CD4-positive, alpha-beta T cell (primary cell): Measurements from ENCODE around the gene SSBP2. TPM values are rescaled to one million over a fixed set of nuclear protein-coding genes. Genes with fewer than 3 reads are reported as not detected.

Source experiments
- ATAC-seq: fragments of 200-7000 bp; cut with Tn5 transposase; one replicate; pipeline ENCODE4 v1.10.0; 2022; ENCODE audit warnings: mild to moderate bottlenecking; ENCODE audit not compliant: poor library complexity
- CTCF ChIA-PET: fragments of 350-600 bp; sonication (Branson Sonifier 250); formaldehyde crosslinking; loops from one replicate; lab custom pipeline; 2021; ENCODE audit warnings: antibody characterized with exemption, inconsistent platforms; lab: Charles Lee
- POLR2A ChIA-PET: fragments of 350-600 bp; sonication (Branson Sonifier 250); formaldehyde crosslinking; loops from one replicate; lab custom pipeline; 2021; ENCODE audit warnings: antibody characterized with exemption, inconsistent platforms; lab: Charles Lee
- DNase-seq, 14 experiments: peaks; one replicate each; pipeline ENCODE4 v3.0.0-alpha.2; 2013 to 2020; ENCODE audit warnings: mixed read lengths in 2 of 14
- H3K27ac ChIP-seq, 2 donors: one replicate each; pipeline versions ENCODE4 v1.5.1 to v1.7.0; 2013; ENCODE audit warnings: low read length in 2 of 2, low read depth in 1 of 2, mild to moderate bottlenecking in 1 of 2
- H3K27me3 ChIP-seq, 2 experiments: 1 replicate in 1 of 2; 2 replicates in 1 of 2; pipeline versions ENCODE4 v1.6.1 to v1.7.0; 2013; ENCODE audit warnings: low read length in 2 of 2, control low read depth in 1 of 2, mild to moderate bottlenecking in 1 of 2, moderate library complexity in 1 of 2; ENCODE audit not compliant: insufficient read depth in 2 of 2, control insufficient read depth in 1 of 2
- H3K36me3 ChIP-seq: one replicate; pipeline ENCODE4 v1.6.1; 2013; ENCODE audit warnings: low read length, control low read depth; ENCODE audit not compliant: insufficient read depth
- H3K4me1 ChIP-seq: one replicate; pipeline ENCODE4 v1.6.1; 2013; ENCODE audit warnings: low read length, control low read depth; ENCODE audit not compliant: insufficient read depth
- H3K4me3 ChIP-seq: one replicate; pipeline ENCODE4 v1.5.1; 2013; ENCODE audit warnings: mild to moderate bottlenecking, low read length, moderate library complexity
- H3K9me3 ChIP-seq, 2 experiments: 1 replicate in 1 of 2; 2 replicates in 1 of 2; pipeline versions ENCODE4 v1.6.1 to v1.7.0; 2013; ENCODE audit warnings: low read length in 2 of 2, mild to moderate bottlenecking in 2 of 2, control low read depth in 1 of 2, moderate library complexity in 1 of 2; ENCODE audit not compliant: control insufficient read depth in 1 of 2, insufficient read depth in 1 of 2
- H3K27ac Mint-ChIP-seq: one replicate; pipeline ENCODE4 v1.8.0; 2020; ENCODE audit warnings: mixed read lengths
- H3K27me3 Mint-ChIP-seq: one replicate; pipeline ENCODE4 v1.8.0; 2021; ENCODE audit warnings: mixed read lengths
- H3K36me3 Mint-ChIP-seq: one replicate; pipeline ENCODE4 v1.8.0; 2021; ENCODE audit warnings: low read depth, mixed read lengths
- H3K4me1 Mint-ChIP-seq: one replicate; pipeline ENCODE4 v1.8.0; 2021; ENCODE audit warnings: low read depth, mixed read lengths
- H3K4me3 Mint-ChIP-seq: one replicate; pipeline ENCODE4 v1.8.0; 2020; ENCODE audit warnings: mild to moderate bottlenecking, mixed read lengths
- H3K9me3 Mint-ChIP-seq: one replicate; pipeline ENCODE4 v1.8.0; 2020; ENCODE audit warnings: mixed read lengths
- CTCF ChIP-seq: fragments of 200-600 bp; IDR thresholded peaks from one replicate; pipeline ENCODE4 v1.8.0; 2022; ENCODE audit warnings: antibody characterized with exemption, mild to moderate bottlenecking
- intact Hi-C, 2 experiments: fragments of 100-400 bp; cut with DNase I in 1 of 2; cut with micrococcal nuclease in 1 of 2; formaldehyde crosslinking; loops; one replicate each; pipeline versions ENCODE4 v1.15.1 to v1.9.0; 2023 to 2025; cut with DNase I, micrococcal nuclease
- total RNA-seq, 174 experiments: library from RNA in 2 of 174; stranded (reverse) in 2 of 174; gene quantifications; one replicate each; pipeline ENCODE4 v1.2.3 and lab custom pipeline; 2021 to 2026

SSBP2 gene
- total RNA-seq, 2 experiments from 2014 or later: 33.5 to 36.3 TPM

- H3K4me3 ChIP-seq: no peak overlapping the region
- H3K27ac Mint-ChIP-seq: no peak overlapping the region
- CTCF ChIA-PET: interaction anchor here (1.2 kb wide), 1 partner anchor 13 kb away, joined by 3 read pairs; no protein-coding TSS in a partner anchor
Measured at GRCh38 chr5:81790336-81790735, 39.4 kb upstream of the SSBP2 start.

GRCh38 chr5:81789033-81789432, 38.1 kb upstream of the SSBP2 start:
- H3K36me3 ChIP-seq: no peaks in the 10 kb centered on the region
- no peaks in the 10 kb centered on the region for H3K9me3 Mint-ChIP-seq
- TF ChIP-seq CTCF: no peak
- no peaks in the 10 kb centered on the region for H3K27me3 Mint-ChIP-seq
- no peak for ATAC-seq
- no peak overlapping the region for H3K27ac Mint-ChIP-seq
- H3K4me3 Mint-ChIP-seq: no peak overlapping the region
- no peaks in the 10 kb centered on the region for H3K9me3 ChIP-seq
- no peaks in the 10 kb centered on the region for H3K36me3 Mint-ChIP-seq
- no peak overlapping the region for H3K27ac ChIP-seq
- ChIA-PET POLR2A (interaction anchor here (0.5 to 1.8 kb wide), 5 partner anchors 8 to 63 kb away, joined by 3 to 6 read pairs (median 4); partner anchors contain the start of gene SSBP2), CTCF (interaction anchor here (0.7 kb wide), 1 partner anchor 26 kb away, joined by 3 read pairs; no protein-coding TSS in a partner anchor)
- H3K4me3 ChIP-seq: no peak overlapping the region
- H3K4me1 ChIP-seq: no peaks in the 10 kb centered on the region
- intact Hi-C loops: loop anchor here in 1 of 2 experiments (5.0 kb wide), 1 partner anchor 37 kb away; the partner anchor contains the start of gene SSBP2
- H3K4me1 Mint-ChIP-seq: peaks cover 13% of the 10 kb centered on the region
- DNase-seq: no peak
- H3K27me3 ChIP-seq: no peaks in the 10 kb centered on the region

More at GRCh38 chr5:81790336-81790735, 39.4 kb upstream of the SSBP2 start:
- POLR2A ChIA-PET: no interaction called here
- no peaks in the 10 kb centered on the region for H3K36me3 ChIP-seq
- Mint-ChIP-seq H3K36me3 (no peaks in the 10 kb centered on the region), H3K27me3 (no peaks in the 10 kb centered on the region), H3K4me1 (peaks cover 13% of the 10 kb centered on the region), H3K4me3 (no peak overlapping the region), H3K9me3 (no peaks in the 10 kb centered on the region)
- no peaks in the 10 kb centered on the region for H3K4me1 ChIP-seq
- no peak overlapping the region for H3K27ac ChIP-seq
- intact Hi-C loops: no loop called here
- no peak for TF ChIP-seq CTCF
- H3K27me3 ChIP-seq: no peaks in the 10 kb centered on the region
- ATAC-seq: no peak
- no peaks in the 10 kb centered on the region for H3K9me3 ChIP-seq
- no peak for DNase-seq

- Histone ChIP-seq H3K4me1 (no peaks in the 10 kb centered on the region), H3K9me3 (no peaks in the 10 kb centered on the region), H3K27me3 (no peaks in the 10 kb centered on the region), H3K4me3 (no peak overlapping the region), H3K36me3 (no peaks in the 10 kb centered on the region), H3K27ac (no peak overlapping the region)
- no peak for TF ChIP-seq CTCF
- Mint-ChIP-seq H3K27me3 (no peaks in the 10 kb centered on the region), H3K27ac (no peak overlapping the region), H3K4me1 (peaks cover 13% of the 10 kb centered on the region), H3K4me3 (no peak overlapping the region), H3K9me3 (no peaks in the 10 kb centered on the region), H3K36me3 (no peaks in the 10 kb centered on the region)
- no peak for ATAC-seq
- intact Hi-C loops: loop anchor here in 1 of 2 experiments (5.0 kb wide), 1 partner anchor 36 kb away; the partner anchor contains the start of gene SSBP2
- ChIA-PET POLR2A (interaction anchor here (0.6 to 1.8 kb wide), 4 partner anchors 9 to 208 kb away, joined by 3 to 6 read pairs (median 4); partner anchors contain the start of gene SSBP2), CTCF (no interaction called here)
- DNase-seq: no peak
Measured at GRCh38 chr5:81788329-81788728, 37.4 kb upstream of the SSBP2 start.
